HG03575 (cell line): ENCODE measurements around the gene ZNF579.
"Not testable (repeated sequence)": the region's sequence is repeated elsewhere in the genome, so short reads cannot be mapped to it uniquely, and the experiment has no call there.

ENCODE experiments used
- ATAC-seq: cut with Tn5 transposase; IDR thresholded peaks from one replicate; pipeline ENCODE4 v1.9.1; 2021; ENCODE audit not compliant: unreplicated experiment, insufficient number of reproducible peaks, low FRiP score; ENCODE audit errors: extremely low read depth

The ZNF579 gene

DNA sequence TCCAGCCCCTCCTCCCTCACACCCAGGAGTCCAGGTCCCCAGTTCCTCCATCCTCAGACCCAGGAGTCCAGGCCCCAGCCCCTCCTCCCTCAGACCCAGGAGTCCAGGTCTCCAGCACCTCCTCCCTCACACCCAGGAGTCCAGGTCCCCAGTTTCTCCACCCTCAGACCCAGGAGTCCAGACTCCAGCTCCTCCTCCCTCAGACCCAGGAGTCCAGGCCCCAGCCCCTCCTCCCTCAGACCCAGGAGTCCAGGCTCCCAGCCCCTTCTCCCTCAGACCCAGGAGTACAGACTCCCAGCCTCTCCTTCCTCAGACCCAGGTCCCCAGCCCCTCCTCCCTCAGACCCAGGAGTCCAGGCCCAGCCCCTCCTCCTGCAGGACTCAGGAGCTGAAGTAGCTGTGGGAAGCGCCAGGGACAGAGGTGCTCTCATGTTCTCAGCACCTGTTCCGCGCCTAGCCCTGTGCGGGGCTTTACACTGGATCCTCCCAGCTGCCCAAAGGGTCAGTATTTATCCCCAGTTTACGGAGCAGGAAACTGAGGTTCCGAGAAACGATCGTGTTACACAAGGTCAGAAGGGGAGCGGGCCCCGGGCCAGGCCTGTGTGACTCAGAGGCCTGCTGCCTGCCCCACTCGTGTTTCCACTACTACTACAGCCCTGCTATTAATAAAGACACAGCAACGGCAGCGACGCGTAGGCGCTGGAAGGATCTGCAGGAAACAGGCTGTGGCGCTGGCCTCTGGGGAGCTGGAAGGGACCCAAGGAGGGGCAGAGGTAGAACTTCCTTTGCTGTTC is 33.6 kb downstream of the ZNF579 start:
- no peak for ATAC-seq

GRCh38 chr19:55546011-55546410 is 34.6 kb downstream of the ZNF579 start:
- no peak for ATAC-seq

DNA sequence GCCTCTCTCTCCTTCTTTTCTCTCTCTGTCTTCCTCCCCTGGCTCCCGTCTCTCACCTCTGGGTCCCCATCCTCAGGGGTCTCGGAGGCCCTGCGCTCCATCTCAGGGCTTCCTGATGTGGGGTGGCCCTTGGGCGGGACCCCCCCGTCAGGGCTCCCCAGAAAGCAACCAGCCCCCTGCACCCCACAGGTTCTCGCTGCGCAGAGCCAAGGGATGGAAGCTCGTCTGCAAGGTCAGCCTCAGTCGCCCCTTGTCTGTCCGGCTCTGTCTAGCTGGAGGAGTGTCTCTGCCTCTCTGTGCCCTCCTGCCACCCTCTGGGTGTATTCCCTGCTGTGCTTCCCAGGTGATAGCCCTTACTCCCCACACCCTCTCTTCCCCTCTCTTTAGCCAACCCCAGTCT is 35.2 kb downstream of the ZNF579 start, which contains the start of gene SBK3:
Gene SBK3 (minus strand): TSS at position 101 of the 400 bp plus-strand sequence. CDS start 0 bp downstream, at position 101.
- no peak for ATAC-seq

GRCh38 chr19:55544776-55545439 is 35.7 kb downstream of the ZNF579 start:
- ATAC-seq, result no peak

GRCh38 chr19:55544014-55544413 is 36.6 kb downstream of the ZNF579 start:
- ATAC-seq, result no peak

- no peak for ATAC-seq
Observed at GRCh38 chr19:55543567-55543966, 37.1 kb downstream of the ZNF579 start.

- no peak for ATAC-seq
Observed at GRCh38 chr19:55542292-55542855, 38.3 kb downstream of the ZNF579 start.

DNA sequence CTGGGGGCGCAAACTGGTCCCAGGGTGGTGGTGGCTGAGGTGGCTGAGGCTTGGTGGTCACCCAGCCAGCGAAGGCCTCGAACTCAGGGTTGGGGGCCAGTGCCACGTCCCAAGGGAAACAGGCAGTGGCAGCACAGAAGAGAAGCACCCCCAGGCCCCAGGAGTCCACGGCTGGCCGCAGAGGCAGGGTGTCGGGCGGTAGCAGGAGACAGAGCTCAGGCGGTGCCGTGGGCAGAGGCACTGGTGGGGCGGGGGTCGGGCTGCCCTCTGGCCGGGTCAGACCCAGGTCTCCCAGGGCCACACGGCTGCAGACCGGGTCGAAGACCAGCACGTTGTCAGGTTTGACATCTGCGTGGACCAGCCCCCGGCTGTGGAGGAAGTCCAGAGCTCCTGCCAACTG is 39.6 kb downstream of the ZNF579 start:
- no peak for ATAC-seq

GRCh38 chr19:55540619-55541018 is 40.0 kb downstream of the ZNF579 start:
- no peak for ATAC-seq

GRCh38 chr19:55539090-55539984 is 41.3 kb downstream of the ZNF579 start:
- no peak for ATAC-seq

GRCh38 chr19:55538132-55538531 is 42.5 kb downstream of the ZNF579 start:
- ATAC-seq, result no peak

DNA sequence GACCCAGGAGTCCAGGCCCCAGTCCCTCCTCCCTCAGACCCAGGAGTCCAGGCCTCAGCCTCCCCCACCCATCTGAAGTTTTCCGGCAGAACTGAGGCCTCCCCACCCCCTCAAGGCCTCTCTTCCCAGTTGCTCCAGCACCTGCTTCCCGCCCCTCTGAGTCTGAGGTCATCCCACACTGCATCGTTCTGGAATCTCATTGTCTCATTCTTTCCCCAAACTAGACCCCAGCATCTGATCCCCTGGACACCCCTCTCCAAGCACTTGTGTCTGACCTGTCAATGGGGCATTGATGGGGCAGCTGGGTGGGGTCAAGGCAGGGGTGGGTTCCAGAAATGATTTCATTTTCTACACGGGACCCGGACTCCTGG is 42.9 kb downstream of the ZNF579 start:
- no peak for ATAC-seq

GRCh38 chr19:55536951-55537740 is 43.5 kb downstream of the ZNF579 start, which contains the start of gene SBK2:
Gene SBK2 (minus strand): TSS chr19:55537133. CDS start chr19:55536294, 839 bp downstream.
- no peak for ATAC-seq

DNA sequence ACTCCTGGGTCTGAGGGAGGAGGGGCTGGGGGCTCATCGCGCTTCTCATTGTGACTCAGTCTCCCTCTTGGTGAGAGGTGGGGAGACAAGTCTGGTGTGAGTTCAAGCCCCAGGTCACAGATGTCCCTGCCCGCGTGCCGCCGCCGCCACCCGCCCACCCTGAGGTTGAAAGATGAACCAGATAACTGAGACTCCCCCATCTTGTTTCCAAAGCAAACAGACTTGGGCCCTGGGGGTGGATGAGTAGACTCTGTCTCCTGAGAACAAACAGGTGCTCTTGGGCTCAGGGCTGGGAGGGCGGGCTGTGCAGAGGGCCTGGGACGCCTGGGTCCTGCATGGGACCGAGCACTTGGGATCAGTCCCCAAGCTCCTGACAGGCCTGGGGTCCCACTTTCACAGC is 44.3 kb downstream of the ZNF579 start:
- ATAC-seq, result no peak

GRCh38 chr19:55535965-55536350 is 44.7 kb downstream of the ZNF579 start:
- no peak for ATAC-seq

DNA sequence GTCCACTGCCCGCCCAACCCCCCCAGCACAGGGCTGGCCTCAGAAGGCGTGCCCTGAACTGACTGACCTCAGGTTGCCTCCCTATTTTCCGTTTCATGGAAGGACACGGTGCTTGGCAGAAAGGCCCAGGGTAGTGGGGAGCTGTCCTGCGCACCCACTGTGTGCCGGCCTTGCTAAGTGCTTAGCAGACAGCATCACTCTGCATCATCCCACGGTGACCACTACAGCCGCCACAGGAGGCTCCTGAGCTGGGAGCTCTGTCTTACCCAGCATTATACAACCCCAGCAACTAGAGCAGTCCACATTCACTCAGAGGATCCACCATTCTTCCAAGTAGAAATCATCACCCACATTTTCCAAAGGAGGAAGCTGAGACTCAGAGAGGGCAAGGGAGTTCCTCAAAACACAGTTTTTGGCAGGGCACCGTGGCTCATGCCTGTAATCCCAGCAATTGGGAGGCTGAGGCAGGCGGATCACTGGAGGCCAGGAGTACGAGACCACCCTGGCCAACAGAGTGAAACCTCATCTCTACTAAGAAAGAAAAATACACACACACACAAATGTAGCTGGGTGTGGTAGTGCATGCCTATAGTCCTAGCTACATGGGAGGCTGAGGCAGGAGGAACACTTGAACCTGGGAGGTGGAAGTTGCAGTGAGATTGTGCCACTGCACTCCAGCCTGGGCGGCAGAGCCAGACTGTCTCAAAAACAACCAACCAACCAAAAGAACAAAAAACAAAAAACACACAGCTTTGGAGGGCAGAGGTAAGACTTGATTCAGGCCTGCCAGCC is 45.3 kb downstream of the ZNF579 start:
- ATAC-seq, result no peak

DNA sequence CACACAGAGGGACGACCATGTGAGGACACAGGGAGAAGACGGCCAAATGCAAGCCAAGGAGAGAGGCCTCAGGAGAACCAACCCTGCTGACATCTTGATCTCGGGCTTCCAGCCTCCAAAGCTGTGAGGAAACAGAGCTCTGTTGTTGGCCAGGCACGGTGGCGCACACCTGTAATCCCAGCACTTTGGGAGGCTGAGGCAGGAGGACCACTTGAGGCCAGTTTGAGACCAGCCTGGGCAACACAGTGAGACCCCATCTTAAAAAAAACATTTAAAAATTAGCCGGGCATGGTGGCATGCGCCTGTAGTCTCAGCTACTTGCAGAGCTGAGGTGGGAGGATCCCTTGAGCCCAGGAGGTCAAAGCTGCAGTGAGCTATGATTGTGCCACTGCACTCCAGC is 46.4 kb downstream of the ZNF579 start:
- not testable (repeated sequence) for ATAC-seq

DNA sequence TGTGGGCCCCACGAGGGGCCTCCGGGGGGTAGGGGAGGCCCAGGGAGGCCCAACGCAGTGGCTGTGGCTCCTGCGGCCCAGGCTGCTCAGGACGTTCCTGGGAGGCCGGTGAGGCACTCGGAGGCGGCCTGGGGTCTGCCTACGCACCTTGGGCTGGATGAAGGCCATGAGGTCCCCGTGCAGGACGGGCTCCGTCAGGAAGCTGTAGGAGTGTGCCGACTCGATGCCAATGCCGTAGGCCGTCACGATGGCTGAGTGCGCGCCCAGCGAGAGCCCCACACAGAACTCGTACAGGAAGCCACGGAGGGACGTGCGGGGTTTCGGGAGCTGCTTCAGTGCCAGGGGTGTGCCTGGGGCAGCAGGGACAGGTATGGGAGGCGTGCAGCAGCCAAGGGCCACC is 49.7 kb downstream of the ZNF579 start:
- ATAC-seq, result no peak
